Mucosa of descending colon (tissue), 3 donors: ENCODE measurements around the gene TXLNB. TPM values are rescaled to one million over a fixed set of nuclear protein-coding genes. Genes with fewer than 3 reads are reported as not detected.
A peak's percentile ranks its signal among the peaks of the same experiment; 100 is the strongest.
"Not testable (repeated sequence)": the region's sequence is repeated elsewhere in the genome, so short reads cannot be mapped to it uniquely, and the experiment has no call there.

Source experiments
- ATAC-seq: fragments of 200-7000 bp; cut with Tn5 transposase; one replicate; pipeline ENCODE4 v1.9.1; 2020; ENCODE audit warnings: mild to moderate bottlenecking, moderate library complexity
- DNase-seq, 3 donors: peaks; one replicate each; pipeline ENCODE4 v3.0.0-alpha.2; 2020
- H3K36me3 ChIP-seq: fragments of 200-600 bp; one replicate; pipeline ENCODE4 v1.8.0; 2021; ENCODE audit warnings: low read depth, mild to moderate bottlenecking
- H3K4me1 ChIP-seq: fragments of 200-600 bp; one replicate; pipeline ENCODE4 v1.8.0; 2021; ENCODE audit warnings: low read depth, mild to moderate bottlenecking
- H3K4me3 ChIP-seq: fragments of 200-600 bp; one replicate; pipeline ENCODE4 v1.8.0; 2021; ENCODE audit warnings: mild to moderate bottlenecking
- H3K9me3 ChIP-seq: fragments of 200-600 bp; one replicate; pipeline ENCODE4 v1.8.0; 2021; ENCODE audit warnings: mild to moderate bottlenecking
- intact Hi-C, 2 donors: fragments of 100-400 bp; cut with DNase I in 1 of 2; cut with micrococcal nuclease in 1 of 2; formaldehyde crosslinking; loops; one replicate each; pipeline versions ENCODE4 v1.11.0 to v1.11.1; 2022; cut with DNase I, micrococcal nuclease
- total RNA-seq, 3 donors: library from RNA; stranded (reverse); fragmentation: NEBNext Ultra II Directional in 2 of 3; extraction: Animal tissue kit (Norgen Biotek cat#: 25700) in 2 of 3; gene quantifications; one replicate each; pipeline versions ENCODE4 v1.2.1 to v1.2.4, GENCODE V29; 2021 to 2023
- TF ChIP-seq, protein P1 (sequence below): fragments of 200-600 bp; IDR thresholded peaks from one replicate; pipeline ENCODE4 v1.8.0; 2022; ENCODE audit warnings: antibody characterized with exemption, mild to moderate bottlenecking
- donor health status: DM: no; HTN: no; CAD: no; lungs with moderate emphysema.
- donor health status: DM: no; HTN: no; CAD: no.
- donor health status: DM: no; HTN: yes; CAD: no.

Gene TXLNB
- total RNA-seq, 3 donors from 2014 or later, result 0.29 to 0.89 (median 0.36) TPM

DNA sequence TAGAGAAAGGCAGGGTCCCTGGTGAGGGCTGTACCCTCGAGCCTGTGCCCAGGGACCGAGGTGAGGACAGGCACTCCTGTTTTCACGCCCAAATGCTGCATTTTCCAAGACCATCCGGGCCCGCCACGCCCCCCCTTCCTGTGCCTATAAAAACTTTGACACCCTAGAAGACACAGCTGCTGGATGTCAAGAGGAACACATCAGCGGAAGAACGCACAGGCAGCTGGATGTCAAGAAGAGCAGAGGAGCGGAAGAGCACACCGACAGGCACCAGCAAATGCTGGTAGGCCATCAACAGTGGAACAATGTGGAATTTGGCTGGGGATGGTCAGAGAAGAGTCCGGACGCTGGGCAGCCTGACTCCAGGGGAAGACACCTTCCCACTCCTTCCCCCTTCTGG, 56.1 kb downstream of the TXLNB start:
- TF ChIP-seq, protein P1, sequence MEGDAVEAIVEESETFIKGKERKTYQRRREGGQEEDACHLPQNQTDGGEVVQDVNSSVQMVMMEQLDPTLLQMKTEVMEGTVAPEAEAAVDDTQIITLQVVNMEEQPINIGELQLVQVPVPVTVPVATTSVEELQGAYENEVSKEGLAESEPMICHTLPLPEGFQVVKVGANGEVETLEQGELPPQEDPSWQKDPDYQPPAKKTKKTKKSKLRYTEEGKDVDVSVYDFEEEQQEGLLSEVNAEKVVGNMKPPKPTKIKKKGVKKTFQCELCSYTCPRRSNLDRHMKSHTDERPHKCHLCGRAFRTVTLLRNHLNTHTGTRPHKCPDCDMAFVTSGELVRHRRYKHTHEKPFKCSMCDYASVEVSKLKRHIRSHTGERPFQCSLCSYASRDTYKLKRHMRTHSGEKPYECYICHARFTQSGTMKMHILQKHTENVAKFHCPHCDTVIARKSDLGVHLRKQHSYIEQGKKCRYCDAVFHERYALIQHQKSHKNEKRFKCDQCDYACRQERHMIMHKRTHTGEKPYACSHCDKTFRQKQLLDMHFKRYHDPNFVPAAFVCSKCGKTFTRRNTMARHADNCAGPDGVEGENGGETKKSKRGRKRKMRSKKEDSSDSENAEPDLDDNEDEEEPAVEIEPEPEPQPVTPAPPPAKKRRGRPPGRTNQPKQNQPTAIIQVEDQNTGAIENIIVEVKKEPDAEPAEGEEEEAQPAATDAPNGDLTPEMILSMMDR, result no peak
- no peak overlapping the region for H3K4me3 ChIP-seq
- H3K4me1 ChIP-seq, result no peaks in the 10 kb centered on the region
- DNase-seq (no peak), ATAC-seq (no peak)
- no peaks in the 10 kb centered on the region for H3K9me3 ChIP-seq
- intact Hi-C loops, result no loop called here
- no peaks in the 10 kb centered on the region for H3K36me3 ChIP-seq

DNA sequence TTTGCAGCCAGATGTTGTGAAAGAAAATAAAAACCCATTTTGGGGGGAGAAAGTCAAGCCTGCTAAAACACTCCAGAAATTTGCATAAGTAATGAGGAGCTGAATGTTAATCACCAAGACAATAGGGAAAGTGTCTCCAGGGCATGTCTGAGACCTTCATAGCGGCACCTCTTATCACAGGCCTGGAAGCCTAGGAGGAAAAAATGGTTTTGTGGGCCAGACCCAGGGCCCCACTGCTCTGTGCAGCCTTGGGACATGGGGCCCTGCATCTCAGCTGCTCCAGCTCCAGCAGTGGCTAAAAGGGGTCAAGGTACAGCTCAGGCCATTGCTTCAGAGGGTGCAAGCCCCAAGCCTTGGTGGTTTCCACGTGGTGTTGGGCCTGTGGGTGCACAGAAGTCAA, 57.6 kb downstream of the TXLNB start:
- intact Hi-C loops, H3K36me3 ChIP-seq, ATAC-seq, H3K9me3 ChIP-seq, DNase-seq, H3K4me1 ChIP-seq, H3K4me3 ChIP-seq: not testable (repeated sequence)

GRCh38 chr6:139231206-139231605, 60.6 kb downstream of the TXLNB start:
- no peak for DNase-seq
- no peaks in the 10 kb centered on the region for H3K9me3 ChIP-seq
- no peak for ATAC-seq
- H3K36me3 ChIP-seq, result no peaks in the 10 kb centered on the region
- no peak overlapping the region for H3K4me3 ChIP-seq
- intact Hi-C loops, result no loop called here
- peaks cover 2% of the 10 kb centered on the region for H3K4me1 ChIP-seq
- TF ChIP-seq, protein P1, result no peak

DNA sequence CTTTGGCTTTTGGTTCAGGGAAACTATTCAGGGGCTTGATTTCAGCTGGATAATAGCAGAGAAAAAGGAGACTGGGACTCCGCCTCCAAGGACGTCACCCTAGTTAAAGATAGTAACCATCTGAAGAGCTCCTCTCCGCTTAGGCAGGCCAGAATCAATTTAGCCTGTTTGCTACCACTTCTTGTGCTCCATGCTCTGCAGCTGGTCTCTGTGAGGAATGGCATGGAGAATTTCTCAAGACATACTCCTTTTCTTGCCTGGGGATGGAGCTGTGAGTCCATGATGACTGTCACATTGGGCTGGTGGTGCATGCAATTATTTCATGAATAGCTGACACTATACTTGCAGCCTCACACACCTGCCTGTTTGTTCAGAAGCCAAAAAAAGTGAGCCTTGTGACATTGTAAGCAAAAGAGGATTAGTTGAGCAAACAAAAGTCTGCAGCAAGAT, 61.4 kb downstream of the TXLNB start:
- peaks cover 2% of the 10 kb centered on the region for H3K4me1 ChIP-seq
- no peaks in the 10 kb centered on the region for H3K36me3 ChIP-seq
- peak; percentile 18 for ATAC-seq
- TF ChIP-seq, protein P1, result no peak
- DNase-seq, result no peak
- intact Hi-C loops, result no loop called here
- no peak overlapping the region for H3K4me3 ChIP-seq
- H3K9me3 ChIP-seq, result no peaks in the 10 kb centered on the region

- DNase-seq, H3K9me3 ChIP-seq, H3K36me3 ChIP-seq, intact Hi-C loops, ATAC-seq, H3K4me3 ChIP-seq, H3K4me1 ChIP-seq: not testable (repeated sequence)
These were observed 63.4 kb downstream of the TXLNB start for GRCh38 chr6:139228387-139228786.

GRCh38 chr6:139219746-139220145, 72.1 kb downstream of the TXLNB start:
- ATAC-seq (no peak), DNase-seq (no peak)
- TF ChIP-seq, protein P1, result no peak
- Histone ChIP-seq H3K36me3 (no peaks in the 10 kb centered on the region), H3K4me1 (no peaks in the 10 kb centered on the region), H3K9me3 (no peaks in the 10 kb centered on the region), H3K4me3 (no peak overlapping the region)
- intact Hi-C loops, result loop anchor here in 1 of 2 donors (2.0 to 5.0 kb wide), 2 partner anchors 128 to 145 kb away; no protein-coding TSS in a partner anchor

DNA sequence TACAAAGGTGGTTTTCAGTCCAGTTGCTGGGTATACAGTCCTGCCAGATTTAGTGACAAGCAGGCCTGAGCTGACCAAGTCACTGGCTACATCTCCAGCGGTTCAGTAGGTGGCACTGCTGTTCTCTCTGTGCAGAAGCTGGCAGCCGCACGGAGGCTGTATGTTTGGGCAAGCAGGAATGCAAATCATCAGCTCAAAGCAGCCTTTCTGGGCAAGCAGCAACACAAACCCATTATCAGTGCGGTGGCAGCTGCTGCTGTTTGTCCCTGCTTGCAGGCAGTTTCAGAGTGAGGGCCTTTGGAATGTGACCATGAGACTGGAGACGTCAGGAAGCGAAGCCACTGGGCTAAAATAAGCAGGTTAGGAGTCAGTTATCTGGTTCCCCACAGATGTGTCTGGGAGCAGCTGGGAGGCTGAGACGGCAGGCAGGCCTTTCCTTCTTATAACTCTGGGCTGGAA, 72.5 kb downstream of the TXLNB start:
- DNase-seq, result peak; percentile 76 to 84 (median 82)
- Histone ChIP-seq H3K4me1 (no peaks in the 10 kb centered on the region), H3K9me3 (no peaks in the 10 kb centered on the region), H3K36me3 (no peaks in the 10 kb centered on the region), H3K4me3 (no peak overlapping the region)
- intact Hi-C loops, result loop anchor here in 1 of 2 donors (2.0 kb wide), 1 partner anchor 146 kb away; no protein-coding TSS in a partner anchor
- peak; percentile 100 for ATAC-seq
- TF ChIP-seq, protein P1, result peak; percentile 70

GRCh38 chr6:139212460-139212859, 79.3 kb downstream of the TXLNB start:
- H3K4me1 ChIP-seq, H3K36me3 ChIP-seq, ATAC-seq, H3K4me3 ChIP-seq, intact Hi-C loops, DNase-seq: not testable (repeated sequence)
- peaks cover 10% of the 10 kb centered on the region for H3K9me3 ChIP-seq

- H3K4me3 ChIP-seq, H3K4me1 ChIP-seq, DNase-seq, H3K36me3 ChIP-seq, intact Hi-C loops, ATAC-seq: not testable (repeated sequence)
- H3K9me3 ChIP-seq, result peaks cover 19% of the 10 kb centered on the region
These were observed 81.0 kb downstream of the TXLNB start for GRCh38 chr6:139210766-139211165.
